Ishikawa (cell line): ENCODE measurements around the gene ATP2B2.

Experiments
- CEBPB ChIP-seq: IDR thresholded peaks from 2 replicates; pipeline ENCODE4 v1.6.1; 2012
- CREB1 ChIP-seq: IDR thresholded peaks from 2 replicates; pipeline ENCODE4 v1.6.1; 2012; ENCODE audit warnings: low read depth
- EGR1 ChIP-seq: IDR thresholded peaks from 2 replicates; pipeline ENCODE4 v1.6.1; 2012
- EP300 ChIP-seq: IDR thresholded peaks from 2 replicates; pipeline ENCODE4 v1.6.1; 2012; ENCODE audit warnings: borderline replicate concordance
- FOXM1 ChIP-seq: IDR thresholded peaks from 2 replicates; pipeline ENCODE4 v1.6.1; 2012; ENCODE audit warnings: low read depth, borderline replicate concordance
- MAX ChIP-seq: IDR thresholded peaks from 2 replicates; pipeline ENCODE4 v1.6.1; 2012
- NFIC ChIP-seq: IDR thresholded peaks from 2 replicates; pipeline ENCODE4 v1.6.1; 2012
- RAD21 ChIP-seq: IDR thresholded peaks from 2 replicates; pipeline ENCODE4 v1.6.1; 2012; ENCODE audit warnings: low read depth
- REST ChIP-seq: IDR thresholded peaks from 2 replicates; pipeline ENCODE4 v1.6.1; 2012; ENCODE audit warnings: low read depth, mild to moderate bottlenecking
- TAF1 ChIP-seq: IDR thresholded peaks from 2 replicates; pipeline ENCODE4 v1.6.1; 2012; ENCODE audit warnings: low read depth, mild to moderate bottlenecking
- TCF12 ChIP-seq: IDR thresholded peaks from 2 replicates; pipeline ENCODE4 v1.6.1; 2012; ENCODE audit warnings: low read depth
- TEAD4 ChIP-seq: IDR thresholded peaks from 2 replicates; pipeline ENCODE4 v1.6.1; 2012
- USF1 ChIP-seq: IDR thresholded peaks from 2 replicates; pipeline ENCODE4 v1.6.1; 2012
- YY1 ChIP-seq: IDR thresholded peaks from 2 replicates; pipeline ENCODE4 v1.6.1; 2012; ENCODE audit warnings: low read depth
- ZBTB7A ChIP-seq: IDR thresholded peaks from 2 replicates; pipeline ENCODE4 v1.6.1; 2012; ENCODE audit warnings: low read depth

ATP2B2 gene

GRCh38 chr3:10493202-10493589 lies 12.2 kb downstream of the ATP2B2 start:
- TF ChIP-seq CREB1 (no peak), NFIC (no peak), TCF12 (no peak), TEAD4 (no peak), YY1 (no peak), REST (no peak), EP300 (no peak), MAX (no peak), TAF1 (no peak), EGR1 (no peak), ZBTB7A (no peak), USF1 (no peak), FOXM1 (no peak), RAD21 (no peak)

GRCh38 chr3:10492364-10493201 lies 12.8 kb downstream of the ATP2B2 start:
- no peak for TF ChIP-seq TEAD4

GRCh38 chr3:10489746-10490483 lies 15.5 kb downstream of the ATP2B2 start:
- TF ChIP-seq NFIC (no peak), YY1 (no peak), USF1 (no peak), TEAD4 (no peak), EP300 (no peak), CEBPB (no peak), TCF12 (no peak), RAD21 (no peak), TAF1 (no peak), REST (no peak), EGR1 (no peak), FOXM1 (no peak), CREB1 (no peak), ZBTB7A (no peak), MAX (no peak)

GRCh38 chr3:10487988-10488633 lies 17.3 kb downstream of the ATP2B2 start:
- no peak for TF ChIP-seq FOXM1
- TF ChIP-seq NFIC: no peak
- no peak for TF ChIP-seq ZBTB7A
- TF ChIP-seq EP300: no peak

GRCh38 chr3:10485806-10486205 lies 19.6 kb downstream of the ATP2B2 start:
- TF ChIP-seq ZBTB7A: no peak
- TF ChIP-seq CEBPB: no peak
- no peak for TF ChIP-seq YY1
- no peak for TF ChIP-seq MAX
- TF ChIP-seq NFIC: no peak
- no peak for TF ChIP-seq TAF1
- no peak for TF ChIP-seq REST
- TF ChIP-seq EGR1: no peak
- TF ChIP-seq FOXM1: no peak
- no peak for TF ChIP-seq CREB1
- TF ChIP-seq USF1: no peak
- no peak for TF ChIP-seq RAD21
- TF ChIP-seq TEAD4: no peak
- no peak for TF ChIP-seq EP300
- no peak for TF ChIP-seq TCF12
